EH (cell line): ENCODE data around the gene SLC19A1.

Experiments
- DNase-seq: peaks from one replicate; pipeline ENCODE4 v3.0.0-alpha.2; 2015; ENCODE audit warnings: low read depth

Gene SLC19A1

GRCh38 chr21:45558044-45558721 is 15.9 kb upstream of the SLC19A1 start:
- DNase-seq = no peak

- no peak for DNase-seq
These were observed 15.4 kb upstream of the SLC19A1 start for GRCh38 chr21:45557616-45558043.

DNA sequence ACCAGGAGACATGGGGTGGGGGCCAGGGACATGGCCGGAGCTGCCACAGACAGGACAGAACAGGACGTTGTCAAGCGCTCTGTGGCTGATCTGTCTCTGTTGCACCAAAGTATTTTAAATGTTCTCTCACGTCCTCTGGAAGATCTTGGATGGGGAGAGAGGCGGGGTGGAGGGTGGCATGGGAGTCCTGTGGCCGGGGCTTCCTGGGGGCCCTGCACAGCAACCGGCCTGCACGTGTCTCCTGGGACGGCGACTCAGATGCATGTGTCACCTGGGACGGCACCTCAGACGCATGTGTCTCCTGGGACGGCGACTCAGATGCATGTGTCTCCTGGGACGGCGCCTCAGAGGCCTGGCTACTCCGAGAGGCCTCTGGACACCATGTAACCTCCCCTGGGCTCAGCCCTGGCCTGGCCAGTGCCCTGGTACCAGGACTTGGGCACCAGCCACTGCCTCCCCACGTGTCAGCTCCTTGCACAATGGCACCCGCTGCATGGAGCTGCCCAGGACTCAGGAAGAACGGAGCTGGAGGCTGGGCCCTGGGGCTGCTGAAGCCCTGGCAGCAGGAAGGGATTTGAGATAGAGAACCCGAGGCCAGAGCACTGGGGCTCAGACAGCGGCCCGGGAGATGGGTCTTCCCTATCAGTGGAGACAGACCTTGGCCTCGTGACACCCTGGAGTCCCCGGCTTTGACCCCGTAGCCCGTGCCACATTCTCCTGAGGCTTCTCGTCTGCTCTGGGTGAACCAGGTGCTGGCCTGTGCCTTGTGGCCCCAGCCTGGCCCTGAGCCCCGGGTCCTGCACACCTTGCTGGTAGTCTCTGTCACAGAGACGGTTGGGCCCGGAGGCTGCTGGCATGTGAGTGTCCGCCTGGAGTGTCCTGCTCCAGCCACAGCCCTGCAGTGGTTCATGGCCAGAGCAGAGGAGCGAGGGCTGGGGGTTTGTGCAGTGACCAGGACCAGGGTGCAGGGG is 14.7 kb upstream of the SLC19A1 start:
- DNase-seq = no peak

DNA sequence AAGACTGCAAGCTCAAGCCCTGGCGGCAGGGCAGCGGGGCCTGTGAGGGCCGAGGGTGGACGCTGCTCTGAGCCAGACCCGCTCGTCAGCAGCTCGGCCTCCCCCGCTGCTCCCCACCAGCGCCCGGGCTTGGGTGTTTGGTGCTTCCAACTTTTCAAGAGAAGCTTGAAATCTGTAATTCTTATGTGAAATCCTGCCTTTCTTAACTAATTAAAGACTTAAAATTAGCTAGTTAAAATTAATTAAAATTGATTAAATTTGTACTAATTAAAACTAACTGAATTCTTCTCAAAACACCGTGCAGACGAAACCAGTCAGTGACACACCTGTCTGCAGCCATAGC is 14.0 kb upstream of the SLC19A1 start:
- DNase-seq = no peak

GRCh38 chr21:45555557-45556301 is 13.5 kb upstream of the SLC19A1 start:
- DNase-seq = peak; percentile 77

DNA sequence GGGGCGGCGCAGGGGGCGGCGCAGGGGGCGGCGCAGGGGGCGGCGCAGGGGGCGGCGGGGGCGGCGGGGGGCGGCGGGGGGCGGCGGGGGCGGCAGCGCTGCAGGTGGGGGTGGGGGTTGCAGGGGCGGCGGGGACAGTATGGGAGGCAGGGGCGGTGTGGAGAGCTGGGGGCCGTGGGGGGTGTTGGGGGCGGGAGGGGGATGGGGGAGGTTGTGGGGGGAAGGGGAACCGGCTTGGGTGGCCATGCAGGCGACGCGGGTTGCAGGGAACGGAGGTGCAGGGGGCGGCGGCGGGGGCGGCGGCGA is 13.0 kb upstream of the SLC19A1 start:
- DNase-seq = no peak

- DNase-seq = peak; percentile 63
These were observed 12.4 kb upstream of the SLC19A1 start for GRCh38 chr21:45554477-45555175.

DNA sequence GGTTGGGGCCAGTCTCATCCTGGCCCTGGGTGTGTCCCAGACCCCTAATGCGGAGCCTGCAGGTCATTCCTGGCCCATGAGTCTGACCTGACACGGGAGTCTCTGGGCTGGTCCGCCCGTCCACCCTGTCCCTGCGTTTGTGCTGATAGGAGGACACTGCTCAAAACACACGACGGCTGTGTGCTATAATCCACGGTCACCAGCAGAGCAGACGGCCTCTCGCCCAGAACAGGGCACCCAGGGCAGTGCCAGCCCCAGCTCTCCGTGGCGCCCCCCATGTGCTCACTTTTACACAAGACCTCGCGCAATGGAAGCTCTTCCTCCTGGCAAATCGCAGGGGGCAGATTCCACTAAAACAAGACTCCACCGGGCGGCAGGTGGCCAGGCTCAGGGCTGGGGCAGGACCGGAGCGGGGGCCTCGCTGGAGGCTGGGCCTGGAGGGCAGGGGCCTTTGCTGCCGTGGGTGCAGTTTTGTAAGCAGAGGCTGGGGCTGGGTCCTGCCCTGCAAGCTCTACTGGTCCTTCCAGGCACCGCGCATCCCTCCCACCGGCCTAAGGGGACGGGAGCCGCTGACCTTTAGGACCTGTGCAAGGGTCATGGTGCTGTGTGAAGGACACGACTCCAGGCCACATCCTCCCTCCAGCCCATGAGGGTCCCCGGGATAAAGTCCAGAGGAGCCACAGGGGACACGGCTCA is 10.6 kb upstream of the SLC19A1 start:
- no peak for DNase-seq

GRCh38 chr21:45551783-45552695 is 9.8 kb upstream of the SLC19A1 start:
- DNase-seq = no peak

- peak; percentile 81 for DNase-seq
These were observed 9.1 kb upstream of the SLC19A1 start for GRCh38 chr21:45551316-45551715.

GRCh38 chr21:45550522-45551210 is 8.4 kb upstream of the SLC19A1 start:
- DNase-seq = peak; percentile 13

DNA sequence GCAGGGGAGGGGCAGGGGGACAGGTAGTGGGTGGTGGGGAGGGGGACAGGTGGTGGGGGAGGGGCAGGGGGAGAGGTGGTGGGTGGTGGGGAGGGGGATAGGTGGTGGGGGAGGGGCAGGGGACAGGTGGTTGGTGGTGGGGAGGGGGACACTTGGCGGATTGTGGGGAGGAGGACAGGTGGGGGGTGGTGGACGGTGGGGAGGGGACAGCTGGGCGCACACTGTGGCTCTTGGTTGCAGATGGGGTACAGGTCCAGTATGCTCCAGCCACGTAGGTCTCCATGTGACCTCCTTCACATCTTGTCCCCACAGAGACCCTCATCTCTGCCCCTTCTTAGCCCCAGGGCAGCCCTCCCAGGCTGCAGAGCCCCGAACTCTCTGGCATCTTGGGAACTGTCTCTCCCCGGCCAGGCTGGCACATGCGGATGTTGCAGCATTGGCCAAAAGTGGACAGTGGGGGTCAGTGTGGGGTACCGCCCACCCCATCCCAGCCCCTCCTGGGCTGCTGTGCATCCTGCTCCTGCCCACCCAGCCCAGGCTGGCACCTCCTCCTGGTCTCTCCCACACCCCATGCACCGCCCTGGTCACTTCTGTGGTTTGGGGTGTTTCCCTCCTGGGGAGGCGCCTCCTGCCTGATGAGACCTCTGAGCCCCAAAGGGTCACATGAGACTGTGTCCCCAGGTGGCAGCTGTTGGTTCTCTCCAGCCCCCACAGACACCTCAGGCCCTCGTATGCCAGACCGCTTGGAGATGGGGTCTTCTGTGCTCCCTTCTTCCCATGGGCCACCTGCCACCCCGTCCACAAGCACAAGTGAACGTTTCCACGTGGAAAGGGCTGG is 7.6 kb upstream of the SLC19A1 start:
- no peak for DNase-seq

- DNase-seq = no peak
These were observed 6.7 kb upstream of the SLC19A1 start for GRCh38 chr21:45548711-45549491.

DNA sequence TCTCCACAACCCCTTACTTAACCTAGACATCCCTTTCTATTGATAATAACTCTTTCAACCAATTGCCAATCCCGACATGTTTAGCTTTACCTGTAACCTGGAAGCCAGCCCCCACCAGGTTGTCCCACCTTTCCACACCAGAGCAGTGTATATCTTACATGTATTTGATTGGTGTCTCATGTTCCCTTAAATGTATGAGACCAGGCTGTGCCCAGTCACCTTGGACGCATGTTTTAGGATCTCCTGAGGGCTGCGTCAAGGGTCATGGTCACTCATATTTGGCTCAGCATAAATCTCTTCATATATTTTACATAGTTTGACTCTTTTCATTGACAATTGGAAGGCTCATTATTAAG is 5.3 kb upstream of the SLC19A1 start:
- DNase-seq = no peak

- DNase-seq = no peak
These were observed 4.7 kb upstream of the SLC19A1 start for GRCh38 chr21:45546636-45547544.

GRCh38 chr21:45545691-45546531 is 3.7 kb upstream of the SLC19A1 start:
- DNase-seq = no peak
